ENCODE results near the gene VPS41.

- TF ChIP-seq CTCF (IDR thresholded peaks at IDR 0.05 in 2 of 3, conservative IDR thresholded peaks at IDR 0.05 in 1 of 3; ENCODE audit: control insufficient read depth in 2 of 3, extremely low read depth in 1 of 3, insufficient read depth in 1 of 3, low read depth in 3 of 3, low read length in 3 of 3) = no peak
- TF ChIP-seq ZNF384 (IDR thresholded peaks at IDR 0.05; ENCODE audit: borderline replicate concordance, low read depth, low read length) = no peak
- TF ChIP-seq POLR2AphosphoS5 (IDR thresholded peaks at IDR 0.05; ENCODE audit: low read length) = no peak
- no peak for TF ChIP-seq MYB (IDR thresholded peaks at IDR 0.05; ENCODE audit: borderline replicate concordance, low read depth, low read length)
These were observed 18.4 kb downstream of the VPS41 start for GRCh38 chr7:38890597-38890996.
